Measurements from ENCODE around the gene ADAMTS16.

Gene ADAMTS16

GRCh38 chr5:5235685-5236084 lies 95.6 kb downstream of the ADAMTS16 start:
- DNase-seq: no peak

GRCh38 chr5:5239191-5239590 lies 99.1 kb downstream of the ADAMTS16 start:
- no peak for DNase-seq

GRCh38 chr5:5240234-5240633 lies 100.1 kb downstream of the ADAMTS16 start:
- DNase-seq: no peak

- no peak for DNase-seq
Observed at GRCh38 chr5:5242056-5242455, 101.9 kb downstream of the ADAMTS16 start.

GRCh38 chr5:5246736-5247135 lies 106.6 kb downstream of the ADAMTS16 start:
- DNase-seq: no peak

GRCh38 chr5:5250758-5251157 lies 110.6 kb downstream of the ADAMTS16 start:
- no peak for DNase-seq

- DNase-seq: no peak
Observed at GRCh38 chr5:5252106-5252505, 112.0 kb downstream of the ADAMTS16 start.

- DNase-seq: no peak
Observed at GRCh38 chr5:5257353-5257752, 117.2 kb downstream of the ADAMTS16 start.

GRCh38 chr5:5258564-5258963 lies 118.4 kb downstream of the ADAMTS16 start:
- DNase-seq: no peak

GRCh38 chr5:5264727-5265126 lies 124.6 kb downstream of the ADAMTS16 start:
- DNase-seq: no peak

- no peak for DNase-seq
Observed at GRCh38 chr5:5266297-5266696, 126.2 kb downstream of the ADAMTS16 start.

- no peak for DNase-seq
Observed at GRCh38 chr5:5270161-5270560, 130.0 kb downstream of the ADAMTS16 start.

- DNase-seq: no peak
Observed at GRCh38 chr5:5270958-5271785, 131.0 kb downstream of the ADAMTS16 start.

- DNase-seq: no peak
Observed at GRCh38 chr5:5271786-5272321, 131.7 kb downstream of the ADAMTS16 start.

GRCh38 chr5:5273398-5273797 lies 133.3 kb downstream of the ADAMTS16 start:
- no peak for DNase-seq

- DNase-seq: no peak
Observed at GRCh38 chr5:5273976-5274375, 133.8 kb downstream of the ADAMTS16 start.

- no peak for DNase-seq
Observed at GRCh38 chr5:5275211-5275610, 135.1 kb downstream of the ADAMTS16 start.

GRCh38 chr5:5276430-5276829 lies 136.3 kb downstream of the ADAMTS16 start:
- no peak for DNase-seq

- DNase-seq: no peak
Observed at GRCh38 chr5:5276951-5277517, 136.9 kb downstream of the ADAMTS16 start.

GRCh38 chr5:5278201-5278814 lies 138.2 kb downstream of the ADAMTS16 start:
- DNase-seq: no peak

- DNase-seq: no peak
Observed at GRCh38 chr5:5278815-5279381, 138.8 kb downstream of the ADAMTS16 start.

- DNase-seq: no peak
Observed at GRCh38 chr5:5285906-5286305, 145.8 kb downstream of the ADAMTS16 start.

GRCh38 chr5:5287419-5287818 lies 147.3 kb downstream of the ADAMTS16 start:
- DNase-seq: no peak

- no peak for DNase-seq
Observed at GRCh38 chr5:5288201-5288600, 148.1 kb downstream of the ADAMTS16 start.
